AG04450 (cell line): Measurements from ENCODE around the gene SHISA9. TPM values are rescaled to one million over a fixed set of nuclear protein-coding genes. Genes with fewer than 3 reads are reported as not detected.

Experiments
- CTCF ChIA-PET: fragments of 300-600, 350-600 bp; formaldehyde crosslinking; extraction: SDS; loops from one replicate; lab custom pipeline; 2022; ENCODE audit warnings: antibody characterized with exemption, inconsistent platforms; lab: Charles Lee
- POLR2A ChIA-PET: fragments of 350-600 bp; formaldehyde crosslinking; extraction: SDS; loops from one replicate; lab custom pipeline; 2021; ENCODE audit warnings: antibody characterized with exemption, inconsistent platforms; lab: Yijun Ruan, JAX
- DNase-seq: peaks from one replicate; pipeline ENCODE4 v3.0.0-alpha.2; 2011; ENCODE audit warnings: low read depth, low spot score
- H3K27ac ChIP-seq: one replicate; pipeline ENCODE4 v1.5.1; 2012; ENCODE audit warnings: low read depth, low read length, control low read depth
- H3K27me3 ChIP-seq: one replicate; pipeline ENCODE4 v1.6.0; 2012; ENCODE audit warnings: low read length; ENCODE audit not compliant: control insufficient read depth, insufficient read depth
- H3K4me3 ChIP-seq: 2 replicates; pipeline ENCODE4 v1.5.1; 2011; ENCODE audit warnings: mild to moderate bottlenecking, low read depth, low read length, control low read depth
- H3K9me3 ChIP-seq: 2 replicates; pipeline ENCODE4 v1.5.1; 2012; ENCODE audit warnings: low read length; ENCODE audit not compliant: control insufficient read depth, insufficient read depth
- polyA plus RNA-seq: library from polyadenylated mRNA; depleted of rRNA; stranded (reverse); fragments of >200 nt; gene quantifications from 2 replicates; pipeline ENCODE4 v1.2.3, GENCODE V29; 2011
- TF ChIP-seq, protein P1 (sequence below): IDR thresholded peaks from 2 replicates; pipeline ENCODE4 v1.5.1; 2011; ENCODE audit warnings: low read depth, low read length, control low read depth, inconsistent platforms

SHISA9 gene
- polyA plus RNA-seq, 1 experiment = not detected

DNA sequence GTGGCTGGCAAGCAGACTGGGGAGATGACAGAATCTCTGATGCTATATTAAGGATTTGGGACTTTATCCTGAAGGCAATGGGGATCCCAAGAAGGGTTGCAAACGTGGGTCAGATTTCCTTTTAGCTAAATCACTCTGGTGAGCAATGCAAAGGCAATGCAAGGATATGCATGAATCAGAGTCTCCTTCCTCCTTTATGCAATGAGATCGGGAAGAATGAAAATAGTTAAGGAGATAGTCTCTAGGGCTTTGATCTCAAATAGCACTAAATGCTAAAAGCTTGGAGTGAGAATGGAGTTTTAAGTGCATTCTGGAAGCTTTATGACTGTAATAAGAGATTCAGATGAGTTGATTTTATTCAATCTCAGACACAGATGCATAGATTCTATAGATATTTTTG lies 27.2 kb upstream of the SHISA9 start:
- ChIA-PET POLR2A (no interaction called here), CTCF (no interaction called here)
- no peak overlapping the region for H3K4me3 ChIP-seq
- H3K27me3 ChIP-seq = no peaks in the 10 kb centered on the region
- no peak for DNase-seq
- TF ChIP-seq, protein P1, sequence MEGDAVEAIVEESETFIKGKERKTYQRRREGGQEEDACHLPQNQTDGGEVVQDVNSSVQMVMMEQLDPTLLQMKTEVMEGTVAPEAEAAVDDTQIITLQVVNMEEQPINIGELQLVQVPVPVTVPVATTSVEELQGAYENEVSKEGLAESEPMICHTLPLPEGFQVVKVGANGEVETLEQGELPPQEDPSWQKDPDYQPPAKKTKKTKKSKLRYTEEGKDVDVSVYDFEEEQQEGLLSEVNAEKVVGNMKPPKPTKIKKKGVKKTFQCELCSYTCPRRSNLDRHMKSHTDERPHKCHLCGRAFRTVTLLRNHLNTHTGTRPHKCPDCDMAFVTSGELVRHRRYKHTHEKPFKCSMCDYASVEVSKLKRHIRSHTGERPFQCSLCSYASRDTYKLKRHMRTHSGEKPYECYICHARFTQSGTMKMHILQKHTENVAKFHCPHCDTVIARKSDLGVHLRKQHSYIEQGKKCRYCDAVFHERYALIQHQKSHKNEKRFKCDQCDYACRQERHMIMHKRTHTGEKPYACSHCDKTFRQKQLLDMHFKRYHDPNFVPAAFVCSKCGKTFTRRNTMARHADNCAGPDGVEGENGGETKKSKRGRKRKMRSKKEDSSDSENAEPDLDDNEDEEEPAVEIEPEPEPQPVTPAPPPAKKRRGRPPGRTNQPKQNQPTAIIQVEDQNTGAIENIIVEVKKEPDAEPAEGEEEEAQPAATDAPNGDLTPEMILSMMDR = no peak
- H3K9me3 ChIP-seq = peaks cover 14% of the 10 kb centered on the region
- H3K27ac ChIP-seq = no peak overlapping the region

DNA sequence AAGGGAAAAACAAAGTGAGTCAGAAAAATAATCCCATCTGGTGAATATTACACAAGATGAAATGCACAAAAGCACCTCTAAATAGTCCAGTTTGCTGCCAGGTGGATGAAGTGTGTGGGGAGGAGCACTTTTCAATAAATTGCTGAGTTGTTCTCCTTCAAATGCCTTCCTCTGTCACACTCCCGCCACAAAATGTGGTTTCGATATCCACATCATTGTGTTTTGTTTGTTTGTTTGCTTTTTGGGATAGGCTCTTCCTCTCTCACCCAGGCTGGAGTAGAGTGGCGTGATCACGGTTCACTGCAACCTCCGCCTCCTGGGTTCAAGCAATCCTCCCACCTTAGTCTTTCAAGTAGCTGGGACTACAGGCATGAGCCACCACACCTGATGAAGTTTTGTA lies 24.6 kb upstream of the SHISA9 start:
- Histone ChIP-seq H3K4me3 (no peak overlapping the region), H3K9me3 (peaks cover 6% of the 10 kb centered on the region), H3K27me3 (no peaks in the 10 kb centered on the region), H3K27ac (no peak overlapping the region)
- no peak for DNase-seq
- TF ChIP-seq, protein P1 = no peak
- POLR2A ChIA-PET = no interaction called here
- CTCF ChIA-PET = no interaction called here

DNA sequence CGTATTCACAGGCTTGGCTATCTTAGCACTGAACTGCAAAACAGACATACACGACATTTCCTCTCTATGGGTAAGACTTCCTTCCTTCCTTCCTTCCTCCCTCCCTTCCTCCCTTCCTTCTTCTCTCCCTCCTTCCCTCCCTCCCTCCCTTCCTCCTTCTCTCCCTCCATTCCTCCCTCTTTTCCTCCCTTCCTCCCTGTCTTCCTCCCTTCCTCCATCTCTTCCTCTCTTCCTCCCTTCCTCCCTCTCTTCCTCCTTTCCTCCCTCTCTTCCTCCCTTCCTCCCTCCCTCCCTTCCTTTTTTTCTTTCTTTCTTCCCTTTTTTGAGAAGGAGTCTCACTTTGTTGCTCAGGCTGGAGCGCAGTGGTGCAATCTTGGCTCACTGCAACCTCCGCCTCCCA lies 22.4 kb upstream of the SHISA9 start:
- CTCF ChIA-PET = interaction anchor here (0.7 kb wide), 1 partner anchor 950 kb away, joined by 3 read pairs; no protein-coding TSS in a partner anchor
- no peak overlapping the region for H3K27ac ChIP-seq
- H3K9me3 ChIP-seq = peaks cover 6% of the 10 kb centered on the region
- no peak for DNase-seq
- no peaks in the 10 kb centered on the region for H3K27me3 ChIP-seq
- POLR2A ChIA-PET = no interaction called here
- TF ChIP-seq, protein P1 = no peak
- no peak overlapping the region for H3K4me3 ChIP-seq

DNA sequence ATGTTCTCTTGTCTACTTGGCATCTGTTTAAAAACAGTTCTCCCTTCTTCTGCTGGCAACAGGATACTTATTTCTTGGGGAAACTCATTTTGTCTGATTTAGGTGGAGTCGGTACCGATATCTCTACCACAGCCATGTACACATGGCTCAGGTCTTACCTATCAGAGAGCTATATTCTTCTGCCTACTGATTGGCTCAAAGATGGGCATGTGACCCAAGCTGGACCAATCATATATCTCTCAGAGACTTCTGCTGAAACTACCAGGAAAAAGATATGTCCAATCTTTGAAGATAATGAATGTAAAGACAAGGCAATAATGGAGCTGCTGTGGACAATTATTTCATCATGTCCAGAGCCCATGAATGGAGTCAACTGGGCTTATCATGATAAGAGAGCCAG lies 21.6 kb upstream of the SHISA9 start:
- H3K9me3 ChIP-seq = peaks cover 6% of the 10 kb centered on the region
- no peaks in the 10 kb centered on the region for H3K27me3 ChIP-seq
- no peak overlapping the region for H3K27ac ChIP-seq
- no peak for DNase-seq
- no peak overlapping the region for H3K4me3 ChIP-seq
- ChIA-PET CTCF (no interaction called here), POLR2A (no interaction called here)
- TF ChIP-seq, protein P1 = no peak

DNA sequence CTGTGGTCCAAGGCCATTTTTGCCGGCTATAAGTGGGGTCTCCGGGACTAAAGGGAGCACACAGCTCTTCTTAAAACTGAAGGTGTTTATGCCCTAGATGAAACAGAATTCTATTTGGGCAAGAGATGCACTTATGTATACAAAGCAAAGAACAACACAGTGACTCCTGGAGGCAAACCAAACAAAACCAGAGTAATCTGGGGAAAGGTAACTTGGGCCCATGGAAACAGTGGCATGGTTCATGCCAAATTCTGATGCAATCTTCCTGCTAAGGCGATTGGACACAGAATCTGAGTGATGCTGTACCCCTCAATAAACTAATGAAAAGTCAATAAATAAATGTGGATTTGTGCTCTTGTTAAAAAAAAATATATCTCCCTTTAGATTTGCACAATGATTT lies 20.2 kb upstream of the SHISA9 start:
- POLR2A ChIA-PET = no interaction called here
- Histone ChIP-seq H3K9me3 (peaks cover 6% of the 10 kb centered on the region), H3K4me3 (no peak overlapping the region), H3K27ac (no peak overlapping the region), H3K27me3 (no peaks in the 10 kb centered on the region)
- TF ChIP-seq, protein P1 = no peak
- CTCF ChIA-PET = no interaction called here
- no peak for DNase-seq
